Vagina (tissue), 2 donors: ENCODE data around the gene IQSEC1.

Experiments used
- CTCF ChIP-seq, 3 experiments: fragments of 450-650 bp in 2 of 3; fragments of 200-600 bp in 1 of 3; sonication (generic) in 1 of 3; IDR thresholded peaks; one replicate each; pipeline ENCODE4 v1.5.1; 2017 to 2019; ENCODE audit warnings: antibody characterized with exemption in 3 of 3, mild to moderate bottlenecking in 2 of 3, moderate library complexity in 2 of 3
- POLR2A ChIP-seq, 2 donors: fragments of 450-650 bp; IDR thresholded peaks; one replicate each; pipeline ENCODE4 v1.6.1; 2017; ENCODE audit warnings: antibody characterized with exemption in 2 of 2, mild to moderate bottlenecking in 2 of 2, moderate library complexity in 2 of 2

- no peak for TF ChIP-seq CTCF (IDR thresholded peaks at IDR 0.05)
- TF ChIP-seq POLR2A (IDR thresholded peaks at IDR 0.05) = no peak
Observed at GRCh38 chr3:12924437-12924836, 148.8 kb downstream of the IQSEC1 start.
